Fibroblast of skin of right quadriceps (primary cell): Measurements from ENCODE around the gene FKBP5.
"Not testable (repeated sequence)": the region's sequence is repeated elsewhere in the genome, so short reads cannot be mapped to it uniquely, and the experiment has no call there.

Experiments
- DNase-seq: peaks from one replicate; pipeline ENCODE4 v3.0.0-alpha.2; 2013

Gene FKBP5

DNA sequence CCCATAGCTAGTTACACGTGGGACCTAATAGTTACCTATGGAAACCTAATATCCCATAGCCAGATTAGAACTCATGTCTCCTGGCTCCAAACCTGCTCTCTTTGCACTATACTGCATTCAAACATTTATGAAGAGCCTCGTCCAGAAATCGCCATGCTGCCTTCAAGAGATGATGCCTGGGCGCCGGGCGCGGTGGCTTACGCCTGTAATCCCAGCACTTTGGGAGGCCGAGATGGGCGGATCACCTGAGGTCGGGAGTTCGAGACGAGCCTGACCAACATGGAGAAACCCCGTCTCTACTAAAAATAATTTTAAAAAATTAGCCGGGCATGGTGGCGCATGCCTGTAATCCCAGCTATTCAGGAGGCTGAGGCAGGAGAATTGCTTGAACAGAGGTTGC is 1.3 kb upstream of the FKBP5 start:
- not testable (repeated sequence) for DNase-seq

GRCh38 chr6:35687658-35688604 is 784 bp downstream of the FKBP5 start:
- DNase-seq = peak; percentile 26

DNA sequence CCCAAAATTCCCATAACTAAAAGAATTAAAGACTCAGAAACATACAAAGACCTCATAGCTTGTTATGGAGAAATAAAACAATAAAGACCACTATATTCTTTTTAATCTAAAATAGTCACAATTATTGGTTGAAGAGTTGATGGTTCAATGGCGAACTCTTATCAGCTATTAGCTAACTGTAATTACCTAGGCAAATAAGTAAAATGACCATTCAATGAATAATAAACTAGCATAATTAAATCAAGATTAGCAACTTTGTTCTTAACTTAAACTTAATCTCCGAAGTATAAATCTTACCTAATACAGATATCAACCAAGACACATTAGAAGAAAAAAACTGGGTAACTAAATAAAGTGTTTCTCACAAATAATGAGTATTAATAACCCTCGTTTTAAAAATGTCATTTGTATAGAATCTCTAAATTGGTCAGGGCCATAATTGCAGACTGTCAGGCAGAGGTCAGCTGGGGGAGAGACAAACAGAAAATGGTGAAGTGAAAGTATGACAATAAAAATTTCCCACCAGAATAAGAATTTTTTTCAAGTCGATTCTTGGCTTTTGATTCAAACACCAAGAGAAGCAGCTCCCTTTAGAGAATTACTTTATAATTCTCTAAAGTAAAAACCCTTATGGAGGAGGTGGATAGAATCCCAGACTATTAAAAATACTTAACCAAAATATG is 1.7 kb downstream of the FKBP5 start:
- no peak for DNase-seq

- no peak for DNase-seq
These were observed 2.3 kb downstream of the FKBP5 start for GRCh38 chr6:35686436-35686835.

GRCh38 chr6:35683267-35683666 is 5.4 kb downstream of the FKBP5 start:
- DNase-seq = no peak

DNA sequence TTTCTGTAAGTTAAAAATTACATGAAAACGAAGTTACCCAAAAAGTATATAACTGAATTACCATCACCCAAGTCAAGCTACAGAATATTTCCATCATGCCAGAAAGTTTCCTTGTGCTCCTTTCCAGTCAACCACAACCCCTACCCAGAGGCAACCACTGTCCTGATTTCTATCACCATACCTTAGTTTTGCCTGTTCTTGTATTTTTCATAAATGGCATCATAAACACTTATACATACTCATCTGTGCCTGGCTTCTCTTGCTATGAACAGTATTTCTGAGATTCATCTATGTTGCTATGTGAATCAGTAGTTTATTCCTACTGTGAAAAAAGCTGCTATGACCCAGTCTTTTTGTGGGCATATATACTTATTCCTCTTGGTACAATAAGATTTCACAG is 7.4 kb downstream of the FKBP5 start:
- DNase-seq = no peak

DNA sequence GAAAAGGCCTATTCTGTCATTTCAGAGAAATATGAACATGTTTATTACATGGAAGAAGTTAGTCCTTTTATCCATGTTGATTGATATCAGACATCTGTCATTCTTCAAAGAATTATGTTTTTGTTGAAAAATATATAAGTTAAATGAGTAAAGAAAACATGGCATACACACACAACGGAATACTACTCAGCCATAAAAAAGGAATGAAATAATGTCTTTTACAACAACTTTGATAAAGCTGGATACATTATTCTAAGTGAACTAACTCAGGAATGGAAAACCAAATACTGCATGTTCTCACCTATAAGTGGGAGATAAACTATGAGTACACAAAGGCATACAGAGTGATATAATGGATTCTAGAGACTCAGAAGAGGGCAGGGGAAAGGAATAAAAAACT is 9.3 kb downstream of the FKBP5 start:
- DNase-seq = no peak

- DNase-seq = no peak
These were observed 9.9 kb downstream of the FKBP5 start for GRCh38 chr6:35678814-35679213.

DNA sequence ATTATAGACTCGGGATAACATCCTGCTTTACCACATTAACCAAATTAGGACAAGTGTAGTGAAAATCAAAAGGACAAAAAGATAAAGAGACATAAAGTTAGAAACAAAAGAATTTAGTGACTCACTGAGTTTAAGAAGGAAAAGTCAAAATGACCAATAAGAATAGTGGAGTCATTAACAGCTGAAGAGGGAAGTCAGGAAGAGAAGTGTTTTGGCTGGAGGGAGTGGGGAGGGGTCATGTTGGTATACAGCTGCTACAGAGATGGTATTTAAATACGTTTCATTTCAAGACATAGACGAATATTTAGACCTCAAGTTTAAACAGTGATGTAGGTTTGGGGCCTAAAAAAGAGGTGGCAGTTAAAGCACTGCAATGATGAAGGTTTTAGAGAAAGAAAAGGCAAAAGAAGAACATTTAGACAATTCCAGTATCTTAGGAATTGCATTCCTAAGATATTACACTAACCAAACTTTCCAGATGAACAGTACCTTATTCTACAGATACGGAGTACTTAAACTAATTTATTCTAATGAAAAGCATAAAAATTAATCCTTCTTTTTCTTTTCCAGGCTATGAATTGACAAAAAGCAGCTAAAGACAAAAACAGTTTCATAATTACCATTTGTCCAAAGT is 10.6 kb downstream of the FKBP5 start:
- DNase-seq = peak; percentile 65

DNA sequence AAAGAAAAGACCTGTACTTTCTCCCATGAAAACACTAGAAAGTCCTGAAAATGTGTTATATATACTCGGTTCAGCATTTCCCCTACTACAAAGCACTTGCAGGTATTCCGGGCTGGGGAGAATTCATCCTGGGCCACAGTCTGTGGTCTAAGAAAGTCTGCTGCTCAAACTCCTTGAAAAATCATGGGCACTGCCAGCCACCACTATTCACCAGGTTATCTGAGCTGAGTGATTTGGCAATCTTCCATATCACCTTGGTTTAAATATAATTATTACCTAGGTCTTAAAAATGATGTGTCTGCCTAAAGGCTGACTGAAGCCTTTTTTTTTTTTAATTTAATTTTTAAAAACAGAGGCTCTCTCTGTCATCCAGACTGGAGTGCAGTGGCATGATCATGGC is 11.3 kb downstream of the FKBP5 start:
- DNase-seq = no peak

DNA sequence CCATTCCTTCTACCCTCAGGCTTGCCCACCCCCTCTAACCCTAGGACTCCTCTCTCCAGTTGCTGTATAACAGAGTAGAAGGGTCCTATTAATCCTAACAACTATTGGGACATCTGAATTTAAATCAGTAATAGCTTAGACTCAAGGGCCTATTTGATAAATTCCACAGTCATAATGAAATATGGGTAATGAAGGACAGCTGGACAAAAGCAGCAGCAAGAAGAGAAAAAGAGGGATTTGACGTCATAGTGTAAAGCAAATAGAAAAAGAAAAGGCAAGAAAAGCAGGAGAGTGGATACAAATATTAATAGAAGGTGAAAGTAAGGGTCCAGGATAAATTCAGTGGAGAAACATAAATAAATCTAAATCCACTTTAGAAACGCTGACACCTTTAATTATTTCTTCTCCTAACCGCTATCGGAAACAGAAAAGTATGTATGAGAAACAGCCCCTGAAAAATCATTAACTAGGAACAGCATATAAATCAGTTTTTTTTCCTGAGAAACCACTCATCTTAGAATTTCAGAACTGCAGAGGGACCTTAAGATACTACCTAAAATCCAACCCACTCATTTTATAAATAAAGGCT is 12.8 kb downstream of the FKBP5 start:
- DNase-seq = no peak

- DNase-seq = no peak
These were observed 14.1 kb downstream of the FKBP5 start for GRCh38 chr6:35674594-35674993.

DNA sequence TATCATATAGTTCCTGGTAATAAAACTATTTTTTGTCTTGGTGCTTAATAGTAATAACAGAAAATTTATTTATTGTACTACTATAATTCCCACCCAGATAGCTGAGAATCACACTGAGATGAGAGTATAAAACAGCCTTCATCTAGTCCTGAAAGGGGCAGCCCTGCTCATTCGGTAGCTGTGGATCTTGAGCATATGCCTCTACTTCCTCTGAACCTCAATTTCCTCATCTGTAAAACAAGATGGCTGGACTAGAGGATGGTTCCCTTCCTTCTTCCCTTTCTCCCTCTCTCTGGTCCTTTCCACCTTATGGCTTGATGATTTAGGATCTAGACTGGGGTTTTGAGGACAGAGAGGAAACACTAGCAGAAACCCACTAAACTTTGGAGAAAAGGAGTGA is 15.0 kb downstream of the FKBP5 start:
- no peak for DNase-seq

- DNase-seq = not testable (repeated sequence)
These were observed 15.4 kb downstream of the FKBP5 start for GRCh38 chr6:35673284-35673666.

DNA sequence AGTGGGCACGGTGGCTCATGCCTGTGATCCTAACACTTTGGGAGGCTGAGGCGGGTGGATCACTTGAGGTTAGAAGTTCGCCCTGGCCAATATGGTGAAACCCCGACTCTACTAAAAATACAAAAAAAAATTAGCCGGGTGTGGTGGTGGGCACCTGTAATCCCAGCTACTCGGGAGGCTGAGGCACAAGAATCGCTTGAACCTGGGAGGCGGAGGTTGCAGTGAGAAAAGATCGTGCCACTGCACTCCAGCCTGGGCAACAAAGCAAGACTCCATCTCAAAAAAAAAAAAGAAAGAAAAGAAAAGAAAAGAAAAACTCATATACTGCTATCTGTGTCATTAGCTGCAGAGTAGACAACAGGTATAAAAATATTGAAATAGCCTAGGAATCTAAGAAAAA is 18.3 kb downstream of the FKBP5 start:
- DNase-seq = not testable (repeated sequence)

DNA sequence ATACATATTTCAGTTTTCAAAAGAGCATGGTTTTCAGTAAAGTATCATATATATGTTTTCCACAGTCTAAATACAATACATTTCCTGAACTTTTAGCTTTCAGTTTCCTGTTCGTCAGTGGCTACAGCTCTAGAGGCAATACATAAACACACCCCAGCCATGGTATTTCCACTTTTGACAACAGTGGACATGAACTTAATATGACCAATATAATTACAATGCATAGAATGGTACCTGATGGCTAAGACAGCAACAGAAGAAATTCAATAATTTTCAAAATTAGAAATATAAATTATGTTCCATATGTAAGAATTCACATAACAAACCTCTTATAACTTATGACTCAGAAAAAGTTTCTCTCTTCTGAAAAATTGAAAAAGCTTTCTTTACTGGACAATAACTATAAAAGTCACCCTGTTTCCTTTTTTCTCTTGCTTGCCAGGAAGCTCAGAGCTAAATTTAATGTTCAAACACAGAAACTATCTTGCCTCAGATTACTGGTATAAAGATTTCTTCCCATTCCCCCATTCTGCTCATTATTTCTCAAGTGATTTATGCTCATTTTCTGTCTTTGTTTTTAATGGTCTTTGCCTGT is 19.2 kb downstream of the FKBP5 start:
- no peak for DNase-seq

DNA sequence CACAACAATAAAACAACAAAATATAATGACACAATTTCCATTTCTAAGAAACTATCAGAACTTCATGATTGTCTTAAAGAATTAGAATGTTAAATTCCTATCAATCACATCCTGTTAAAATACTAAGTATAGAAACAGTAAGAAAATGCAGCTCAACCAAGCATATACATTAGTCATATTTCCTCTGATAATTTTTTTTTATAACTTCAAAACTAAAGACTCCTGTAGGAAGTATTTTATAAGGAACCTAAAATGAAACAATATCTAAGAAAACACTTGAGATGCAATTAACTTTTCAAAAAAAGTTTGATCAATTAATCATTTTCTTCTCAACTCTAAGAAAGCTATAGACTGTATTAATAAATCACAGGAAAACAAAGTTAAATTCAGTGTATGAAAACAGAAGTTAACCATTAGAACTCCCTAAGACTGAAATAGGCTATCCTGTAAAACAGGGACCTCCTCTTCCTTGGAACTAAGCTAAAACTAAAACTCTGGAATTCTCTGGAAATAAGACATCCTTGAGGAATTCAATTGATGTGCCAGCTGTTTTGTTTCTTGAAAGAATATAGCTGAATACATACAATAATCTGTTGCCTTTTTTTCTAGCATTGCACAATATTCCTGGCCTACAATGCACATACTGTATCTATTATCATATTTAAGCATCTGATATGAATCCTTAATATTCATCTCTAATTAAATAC is 19.8 kb downstream of the FKBP5 start:
- DNase-seq = peak; percentile 77

DNA sequence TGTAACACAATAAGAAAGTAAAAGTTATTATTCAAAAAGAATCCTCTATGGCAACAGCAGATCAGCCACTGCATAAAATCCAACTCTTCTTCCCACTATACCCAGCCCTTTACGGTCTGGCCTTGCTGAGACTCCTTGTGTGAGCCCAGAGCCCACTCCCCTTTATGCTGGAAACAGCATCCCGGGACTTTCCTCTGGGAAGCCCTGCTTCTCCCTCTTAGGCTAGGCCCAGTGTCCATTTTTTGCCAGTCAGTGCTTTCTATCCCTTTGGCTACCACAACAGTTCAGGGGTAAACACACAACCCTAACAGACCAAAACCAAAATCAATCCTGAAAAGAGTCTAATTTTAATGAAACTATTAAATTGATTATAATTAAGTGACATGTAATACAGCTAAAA is 20.6 kb downstream of the FKBP5 start:
- no peak for DNase-seq

DNA sequence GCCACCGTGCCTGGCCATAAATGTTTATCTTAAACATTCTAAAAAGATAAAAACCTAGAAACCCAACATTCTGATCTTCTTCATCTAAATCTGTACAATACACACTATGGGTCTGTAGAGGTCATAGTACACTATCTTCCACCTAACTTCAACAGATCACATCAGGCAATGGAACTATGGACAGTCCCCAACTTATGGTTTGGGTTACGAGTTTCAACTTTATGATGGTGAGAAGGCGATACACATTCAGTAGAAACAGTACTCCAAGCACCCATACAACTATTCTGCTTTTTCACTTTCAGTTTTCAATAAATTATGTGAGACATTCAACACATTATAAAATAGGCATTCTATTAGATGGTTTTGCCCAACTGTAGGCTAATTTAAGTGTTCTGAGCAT is 23.1 kb downstream of the FKBP5 start:
- no peak for DNase-seq

DNA sequence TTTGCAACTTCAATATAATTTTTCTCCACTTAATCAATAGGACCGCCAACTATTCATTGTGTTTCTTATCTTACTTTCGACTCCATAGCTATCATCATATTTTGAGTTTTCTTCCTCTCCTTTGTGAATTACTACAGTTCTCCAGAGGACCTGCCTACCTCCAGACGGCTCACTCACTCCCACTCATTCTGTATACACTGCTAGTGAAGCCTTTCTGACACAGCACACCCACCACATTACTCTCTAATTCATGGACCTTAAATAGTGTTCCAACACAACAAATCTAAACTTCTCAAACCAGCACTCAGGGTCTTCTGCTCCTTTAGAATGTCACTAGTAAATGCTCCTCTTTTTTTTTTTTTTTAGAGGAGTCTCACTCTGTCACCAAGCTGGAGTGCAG is 23.8 kb downstream of the FKBP5 start:
- no peak for DNase-seq

- DNase-seq = peak; percentile 81
These were observed 25.1 kb downstream of the FKBP5 start for GRCh38 chr6:35663447-35664235.

- DNase-seq = no peak
These were observed 25.7 kb downstream of the FKBP5 start for GRCh38 chr6:35662999-35663398.
